ENCODE measurements around the gene LONP1.

The LONP1 gene

GRCh38 chr19:5661483-5661882 lies 58.5 kb downstream of the LONP1 start:
- no peaks in the 10 kb centered on the region for H4K20me1 ChIP-seq (ENCODE audit: insufficient read depth)
- TF ChIP-seq, protein P1, sequence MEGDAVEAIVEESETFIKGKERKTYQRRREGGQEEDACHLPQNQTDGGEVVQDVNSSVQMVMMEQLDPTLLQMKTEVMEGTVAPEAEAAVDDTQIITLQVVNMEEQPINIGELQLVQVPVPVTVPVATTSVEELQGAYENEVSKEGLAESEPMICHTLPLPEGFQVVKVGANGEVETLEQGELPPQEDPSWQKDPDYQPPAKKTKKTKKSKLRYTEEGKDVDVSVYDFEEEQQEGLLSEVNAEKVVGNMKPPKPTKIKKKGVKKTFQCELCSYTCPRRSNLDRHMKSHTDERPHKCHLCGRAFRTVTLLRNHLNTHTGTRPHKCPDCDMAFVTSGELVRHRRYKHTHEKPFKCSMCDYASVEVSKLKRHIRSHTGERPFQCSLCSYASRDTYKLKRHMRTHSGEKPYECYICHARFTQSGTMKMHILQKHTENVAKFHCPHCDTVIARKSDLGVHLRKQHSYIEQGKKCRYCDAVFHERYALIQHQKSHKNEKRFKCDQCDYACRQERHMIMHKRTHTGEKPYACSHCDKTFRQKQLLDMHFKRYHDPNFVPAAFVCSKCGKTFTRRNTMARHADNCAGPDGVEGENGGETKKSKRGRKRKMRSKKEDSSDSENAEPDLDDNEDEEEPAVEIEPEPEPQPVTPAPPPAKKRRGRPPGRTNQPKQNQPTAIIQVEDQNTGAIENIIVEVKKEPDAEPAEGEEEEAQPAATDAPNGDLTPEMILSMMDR (conservative IDR thresholded peaks at IDR 0.05; ENCODE audit: low read depth, low read length) = no peak
- H3K36me3 ChIP-seq (ENCODE audit: insufficient read depth) = no peaks in the 10 kb centered on the region

DNA sequence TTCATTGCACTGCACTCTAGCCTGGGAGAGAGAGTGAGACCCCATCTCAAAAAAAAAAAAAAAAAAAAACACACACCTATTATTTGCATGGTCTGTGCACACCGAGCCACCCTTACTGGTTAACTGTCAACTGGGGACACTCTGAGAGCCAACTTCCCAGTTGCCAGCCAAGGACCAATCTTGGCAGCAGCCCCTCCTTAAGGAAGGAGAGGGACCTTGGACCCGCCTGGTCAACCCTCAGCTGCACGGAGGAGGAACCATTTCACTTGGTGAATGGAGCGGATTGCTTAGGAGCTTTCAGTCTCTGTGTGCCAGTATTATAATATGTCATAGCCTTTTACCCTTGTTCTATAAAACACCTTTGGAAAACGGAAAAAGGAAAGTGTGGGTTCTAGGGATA lies 64.5 kb downstream of the LONP1 start:
- TF ChIP-seq, protein P1 (conservative IDR thresholded peaks at IDR 0.05; ENCODE audit: low read depth, low read length) = no peak
- H3K9ac ChIP-seq = no peak overlapping the region
- H3K27ac ChIP-seq = no peak overlapping the region
- no peak overlapping the region for H3K4me2 ChIP-seq
- no peaks in the 10 kb centered on the region for H3K4me1 ChIP-seq (ENCODE audit: low read depth, poor library complexity, severe bottlenecking)
- no peaks in the 10 kb centered on the region for H3K79me2 ChIP-seq (ENCODE audit: insufficient read depth, low read depth)
- H4K20me1 ChIP-seq (ENCODE audit: insufficient read depth) = no peaks in the 10 kb centered on the region
- peaks cover 14% of the 10 kb centered on the region; the same call in 1 of the 2 replicates for H3K36me3 ChIP-seq (ENCODE audit: insufficient read depth)
- no peak overlapping the region for H3K4me3 ChIP-seq (IDR thresholded peaks at IDR 0.05; ENCODE audit: insufficient read depth, low read depth, low read length)
- H3K27me3 ChIP-seq (ENCODE audit: insufficient read depth, low read depth) = no peaks in the 10 kb centered on the region
- H2AFZ ChIP-seq (ENCODE audit: low read depth) = no peak overlapping the region

More at GRCh38 chr19:5661483-5661882, 58.5 kb downstream of the LONP1 start:
- Histone ChIP-seq H3K27ac (no peak overlapping the region), H3K79me2 (ENCODE audit: insufficient read depth, low read depth) (no peaks in the 10 kb centered on the region), H3K4me2 (no peak overlapping the region), H3K9ac (no peak overlapping the region), H3K27me3 (ENCODE audit: insufficient read depth, low read depth) (no peaks in the 10 kb centered on the region), H3K4me1 (ENCODE audit: low read depth, poor library complexity, severe bottlenecking) (peaks cover 8% of the 10 kb centered on the region), H2AFZ (ENCODE audit: low read depth) (no peak overlapping the region), H3K4me3 (IDR thresholded peaks at IDR 0.05; ENCODE audit: insufficient read depth, low read depth, low read length) (no peak overlapping the region)

GRCh38 chr19:5654931-5655330 lies 65.0 kb downstream of the LONP1 start:
- Histone ChIP-seq H3K4me1 (ENCODE audit: low read depth, poor library complexity, severe bottlenecking) (no peaks in the 10 kb centered on the region), H3K4me2 (no peak overlapping the region)
- TF ChIP-seq, protein P1 (conservative IDR thresholded peaks at IDR 0.05; ENCODE audit: low read depth, low read length) = no peak

GRCh38 chr19:5652261-5652660 lies 67.7 kb downstream of the LONP1 start:
- H3K27me3 ChIP-seq (ENCODE audit: insufficient read depth, low read depth) = no peaks in the 10 kb centered on the region
- H3K36me3 ChIP-seq (ENCODE audit: insufficient read depth) = peaks cover 26% of the 10 kb centered on the region; the same call in 1 of the 2 replicates
- no peaks in the 10 kb centered on the region for H3K4me1 ChIP-seq (ENCODE audit: low read depth, poor library complexity, severe bottlenecking)
- H3K9ac ChIP-seq = no peak overlapping the region
- no peak overlapping the region for H3K4me3 ChIP-seq (IDR thresholded peaks at IDR 0.05; ENCODE audit: insufficient read depth, low read depth, low read length)
- H2AFZ ChIP-seq (ENCODE audit: low read depth) = no peak overlapping the region
- H4K20me1 ChIP-seq (ENCODE audit: insufficient read depth) = no peaks in the 10 kb centered on the region
- TF ChIP-seq, protein P1 (conservative IDR thresholded peaks at IDR 0.05; ENCODE audit: low read depth, low read length) = no peak
- H3K27ac ChIP-seq = no peak overlapping the region
- H3K4me2 ChIP-seq = no peak overlapping the region
- H3K79me2 ChIP-seq (ENCODE audit: insufficient read depth, low read depth) = no peaks in the 10 kb centered on the region

More at GRCh38 chr19:5654931-5655330, 65.0 kb downstream of the LONP1 start:
- H2AFZ ChIP-seq (ENCODE audit: low read depth) = no peak overlapping the region
- H3K27ac ChIP-seq = no peak overlapping the region
- peaks cover 16% of the 10 kb centered on the region; the same call in 1 of the 2 replicates for H3K36me3 ChIP-seq (ENCODE audit: insufficient read depth)
- H4K20me1 ChIP-seq (ENCODE audit: insufficient read depth) = no peaks in the 10 kb centered on the region
- no peak overlapping the region for H3K4me3 ChIP-seq (IDR thresholded peaks at IDR 0.05; ENCODE audit: insufficient read depth, low read depth, low read length)
- no peaks in the 10 kb centered on the region for H3K27me3 ChIP-seq (ENCODE audit: insufficient read depth, low read depth)
- no peak overlapping the region for H3K9ac ChIP-seq
- H3K79me2 ChIP-seq (ENCODE audit: insufficient read depth, low read depth) = no peaks in the 10 kb centered on the region
